GM12874 (cell line): ENCODE measurements around the gene CD177.

Experiments used
- CTCF ChIP-seq: IDR thresholded peaks from 2 replicates; pipeline ENCODE4 v1.5.1; 2011; ENCODE audit warnings: low read depth, mild to moderate bottlenecking, control low read depth, low read length, moderate library complexity; ENCODE audit not compliant: insufficient read depth

Gene CD177

GRCh38 chr19:43354305-43354627 lies 780 bp downstream of the CD177 start:
- TF ChIP-seq CTCF = no peak

- TF ChIP-seq CTCF = no peak
These were observed 8.7 kb downstream of the CD177 start for GRCh38 chr19:43362179-43362578.

GRCh38 chr19:43362745-43363144 lies 9.3 kb downstream of the CD177 start:
- no peak for TF ChIP-seq CTCF

- no peak for TF ChIP-seq CTCF
These were observed 14.3 kb downstream of the CD177 start for GRCh38 chr19:43367822-43368221.

- no peak for TF ChIP-seq CTCF
These were observed 18.4 kb downstream of the CD177 start for GRCh38 chr19:43371909-43372308.

- no peak for TF ChIP-seq CTCF
These were observed 19.0 kb downstream of the CD177 start for GRCh38 chr19:43372462-43372861.

GRCh38 chr19:43380008-43380407 lies 26.5 kb downstream of the CD177 start:
- TF ChIP-seq CTCF = no peak
